ENCODE data around the gene CHCHD6.

GRCh38 chr3:126742057-126742456 lies 38.0 kb downstream of the CHCHD6 start:
- no peak for TF ChIP-seq CTCF (conservative IDR thresholded peaks at IDR 0.05)
- TF ChIP-seq EZH2 (IDR thresholded peaks at IDR 0.05; ENCODE audit: low read depth): no peak

Data from PC-9 (cell line).